Lung (tissue), 12 donors: ENCODE results near the gene ATAD3B. TPM values are rescaled to one million over a fixed set of nuclear protein-coding genes. Genes with fewer than 3 reads are reported as not detected.
"Not testable (repeated sequence)": the region's sequence is repeated elsewhere in the genome, so short reads cannot be mapped to it uniquely, and the experiment has no call there.

Experiments used
- ATAC-seq: fragments of 200-7000 bp; cut with Tn5 transposase; one replicate; pipeline ENCODE4 v1.9.1; 2020; ENCODE audit warnings: moderate number of reproducible peaks; ENCODE audit not compliant: insufficient read depth, low FRiP score
- DNase-seq, 3 donors: peaks; one replicate each; pipeline ENCODE4 v3.0.0-alpha.2; 2013 to 2017
- H3K27ac ChIP-seq, 2 donors: one replicate each; pipeline ENCODE4 v1.5.1; 2013; ENCODE audit warnings: mild to moderate bottlenecking in 2 of 2, moderate library complexity in 2 of 2, control low read depth in 1 of 2, inconsistent platforms in 1 of 2, low read depth in 1 of 2, low read length in 1 of 2
- H3K27me3 ChIP-seq, 3 donors: one replicate each; pipeline ENCODE4 v1.5.1; 2013; ENCODE audit warnings: low read length in 2 of 3; ENCODE audit not compliant: control insufficient read depth in 3 of 3, insufficient read depth in 3 of 3
- H3K36me3 ChIP-seq, 4 donors: one replicate each; pipeline ENCODE4 v1.5.1; 2013; ENCODE audit warnings: low read length in 4 of 4, mild to moderate bottlenecking in 1 of 4, moderate library complexity in 1 of 4; ENCODE audit not compliant: control insufficient read depth in 4 of 4, insufficient read depth in 4 of 4
- H3K4me1 ChIP-seq, 5 donors: one replicate each; pipeline ENCODE4 v1.5.1; 2013; ENCODE audit warnings: low read length in 5 of 5, mild to moderate bottlenecking in 2 of 5, moderate library complexity in 1 of 5; ENCODE audit not compliant: control insufficient read depth in 5 of 5, insufficient read depth in 5 of 5
- H3K4me3 ChIP-seq: one replicate; pipeline ENCODE4 v1.5.1; 2013; ENCODE audit warnings: mild to moderate bottlenecking, control low read depth, moderate library complexity
- H3K9ac ChIP-seq, 2 donors: one replicate each; pipeline ENCODE4 v1.5.1; 2013; ENCODE audit warnings: low read length in 2 of 2, control low read depth in 1 of 2; ENCODE audit not compliant: insufficient read depth in 1 of 2
- H3K9me3 ChIP-seq, 4 donors: one replicate each; pipeline ENCODE4 v1.5.1; 2013; ENCODE audit warnings: low read length in 3 of 4, mild to moderate bottlenecking in 1 of 4, moderate library complexity in 1 of 4; ENCODE audit not compliant: control insufficient read depth in 4 of 4, insufficient read depth in 3 of 4
- CTCF ChIP-seq: IDR thresholded peaks from 2 replicates; pipeline ENCODE4 v1.5.1; 2012; ENCODE audit warnings: mild to moderate bottlenecking; ENCODE audit errors: control extremely low read depth, extremely low read depth
- WGBS, 2 donors: extraction: QIAGEN DNeasy Blood & Tissue Kit; methylation state at CpG; one replicate each; pipeline ENCODE4 v1.1.7; 2013; 5-methylcytosine and 5-hydroxymethylcytosine counted together
- polyA plus RNA-seq, 2 donors: library from polyadenylated mRNA; stranded (reverse); fragments of 200-250 nt; gene quantifications; one replicate each; pipeline ENCODE4 v1.2.1, GENCODE V29; 2013
- total RNA-seq, 2 donors: library from RNA; depleted of rRNA in 1 of 2; stranded (reverse); fragments of >200 nt in 1 of 2; gene quantifications; one replicate each; pipeline ENCODE4 v1.2.1, GENCODE V29; 2014 to 2021
- donor health status: control.
- donor health status: control.
- donor health status: Bipolar disorder and iron deficiency.
- donor health status: healthy.
- donor health status: DM: yes; HTN: yes; CAD: no.

ATAD3B gene
- total and polyA plus RNA-seq, 4 donors: 21.6 to 39.0 (median 28.0) TPM

- DNase-seq: no peak
- TF ChIP-seq CTCF: no peak
- Histone ChIP-seq H3K27me3 (no peaks in the 10 kb centered on the region), H3K27ac (no peak overlapping the region), H3K9me3 (peaks cover 0 to 2% (median 0%) of the 10 kb centered on the region in 4 donors), H3K4me1 (no peaks in the 10 kb centered on the region), H3K4me3 (no peak overlapping the region), H3K36me3 (peaks cover 0 to 63% (median 20%) of the 10 kb centered on the region in 4 donors), H3K9ac (no peak overlapping the region)
- WGBS, 2 donors: 97 to 98% methylated on average over 14 of the region's 14 CpGs
- ATAC-seq: no peak
Observed at GRCh38 chr1:1482856-1483255, 11.3 kb downstream of the ATAD3B start.

GRCh38 chr1:1483714-1484113 is 12.1 kb downstream of the ATAD3B start:
- no peak overlapping the region for H3K27ac ChIP-seq
- no peak overlapping the region for H3K9ac ChIP-seq
- no peak overlapping the region for H3K4me3 ChIP-seq
- DNase-seq (no peak), ATAC-seq (no peak)
- WGBS, 2 donors: 96% methylated on average over 16 of the region's 16 CpGs
- no peaks in the 10 kb centered on the region for H3K4me1 ChIP-seq
- peaks cover 0 to 65% (median 20%) of the 10 kb centered on the region in 4 donors for H3K36me3 ChIP-seq
- H3K27me3 ChIP-seq: no peaks in the 10 kb centered on the region
- no peak for TF ChIP-seq CTCF
- peaks cover 0 to 2% (median 0%) of the 10 kb centered on the region in 4 donors for H3K9me3 ChIP-seq

- H3K9ac ChIP-seq, DNase-seq, H3K4me3 ChIP-seq, H3K4me1 ChIP-seq, ATAC-seq, H3K9me3 ChIP-seq, H3K27ac ChIP-seq, H3K27me3 ChIP-seq: not testable (repeated sequence)
- 95% methylated on average over 28 to 43 of the region's 46 CpGs for WGBS, 2 donors
- H3K36me3 ChIP-seq: peaks cover 0 to 66% (median 17%) of the 10 kb centered on the region in 4 donors
Observed at GRCh38 chr1:1484976-1485750, 13.6 kb downstream of the ATAD3B start.

GRCh38 chr1:1485755-1486317 is 14.3 kb downstream of the ATAD3B start:
- H3K27ac ChIP-seq, ATAC-seq, H3K27me3 ChIP-seq, H3K4me3 ChIP-seq, DNase-seq, H3K9ac ChIP-seq, H3K9me3 ChIP-seq, H3K4me1 ChIP-seq: not testable (repeated sequence)
- H3K36me3 ChIP-seq: peaks cover 1 to 67% (median 18%) of the 10 kb centered on the region in 4 donors
- WGBS, 2 donors: 95 to 96% methylated on average over 26 to 28 of the region's 31 CpGs
